PC-3 (cell line): Measurements from ENCODE around the gene EMSY. TPM values are rescaled to one million over a fixed set of nuclear protein-coding genes. Genes with fewer than 3 reads are reported as not detected.

Experiments used
- ATAC-seq: fragments of 200-7000 bp; cut with Tn5 transposase; 2 replicates; pipeline ENCODE4 v1.9.1; 2020; ENCODE audit warnings: mild to moderate bottlenecking, moderate library complexity
- BruUV-seq: library from RNA; stranded (reverse); fragments of 400-500 nt; replicated peaks from 2 replicates; lab custom pipeline; 2021; lab: Mats Ljungman, UMichigan
- CTCF ChIA-PET: fragments of 300-600 bp; sonication (Branson Sonifier 250); formaldehyde crosslinking; loops from one replicate; lab custom pipeline; 2022; ENCODE audit warnings: antibody characterized with exemption; lab: Charles Lee
- POLR2A ChIA-PET: fragments of 300-600 bp; sonication (Branson Sonifier 250); formaldehyde crosslinking; loops from one replicate; lab custom pipeline; 2022; ENCODE audit warnings: antibody characterized with exemption; ENCODE audit not compliant: unreplicated experiment; lab: Charles Lee
- DNase-seq: peaks from one replicate; pipeline ENCODE4 v3.0.0-alpha.2; 2015
- H2AFZ ChIP-seq: fragments of 300-600 bp; sonication (generic); 2 replicates; pipeline ENCODE4 v1.6.0; 2016; ENCODE audit warnings: antibody characterized with exemption, low read length
- H3F3A ChIP-seq: fragments of 300-600 bp; sonication (generic); one replicate; pipeline ENCODE4 v1.6.0; 2017; ENCODE audit warnings: antibody characterized with exemption, low read length, control low read depth, mild to moderate bottlenecking; ENCODE audit not compliant: unreplicated experiment
- H3K27ac ChIP-seq: fragments of 300-600 bp; sonication (generic); 2 replicates; pipeline ENCODE4 v1.5.1; 2016; ENCODE audit warnings: mild to moderate bottlenecking, low read length
- H3K27me3 ChIP-seq: fragments of 300-600 bp; sonication (generic); 2 replicates; pipeline ENCODE4 v1.6.1; 2016; ENCODE audit warnings: low read length, mixed read lengths
- H3K36me3 ChIP-seq: fragments of 300-600 bp; sonication (generic); 2 replicates; pipeline ENCODE4 v1.6.1; 2016; ENCODE audit warnings: low read depth, mixed run types, low read length, mixed read lengths
- H3K4me1 ChIP-seq: fragments of 300-600 bp; sonication (generic); 2 replicates; pipeline ENCODE4 v1.5.1; 2016; ENCODE audit warnings: low read length; ENCODE audit not compliant: insufficient read depth
- H3K4me2 ChIP-seq: fragments of 300-600 bp; sonication (generic); 2 replicates; pipeline ENCODE4 v1.6.0; 2016; ENCODE audit warnings: low read length
- H3K4me3 ChIP-seq: fragments of 300-600 bp; sonication (generic); 2 replicates; pipeline ENCODE4 v1.5.1; 2016; ENCODE audit warnings: mild to moderate bottlenecking, low read length, mixed read lengths
- H3K79me2 ChIP-seq: fragments of 300-600 bp; sonication (generic); 2 replicates; pipeline ENCODE4 v1.6.1; 2017; ENCODE audit warnings: low read length, mixed read lengths
- H3K9ac ChIP-seq: fragments of 300-600 bp; sonication (generic); 2 replicates; pipeline ENCODE4 v1.6.0; 2016; ENCODE audit warnings: mild to moderate bottlenecking, low read length
- H3K9me2 ChIP-seq: fragments of 300-600 bp; sonication (generic); replicated peaks from 2 replicates; pipeline ENCODE4 v1.6.1; 2016; ENCODE audit warnings: mixed run types, low read length, mixed read lengths
- H3K9me3 ChIP-seq: fragments of 300-600 bp; sonication (generic); 2 replicates; pipeline ENCODE4 v1.6.1; 2016; ENCODE audit warnings: low read length, mixed read lengths
- H4K20me1 ChIP-seq: fragments of 300-600 bp; sonication (generic); 2 replicates; pipeline ENCODE4 v1.6.1; 2016; ENCODE audit warnings: low read length, mixed read lengths
- CTCF ChIP-seq: fragments of 300-600 bp; sonication (generic); conservative IDR thresholded peaks from 2 replicates; pipeline ENCODE4 v1.5.1; 2017; ENCODE audit warnings: antibody characterized with exemption, low read depth, mild to moderate bottlenecking, low read length
- EZH2 ChIP-seq: fragments of 300-600 bp; sonication (generic); IDR thresholded peaks from one replicate; pipeline ENCODE4 v1.6.1; 2017; ENCODE audit warnings: antibody characterized with exemption, mild to moderate bottlenecking, low read length; ENCODE audit not compliant: unreplicated experiment
- EZH2phosphoT487 ChIP-seq: fragments of 300-600 bp; sonication (generic); IDR thresholded peaks from 2 replicates; pipeline ENCODE4 v1.6.1; 2018; ENCODE audit warnings: mild to moderate bottlenecking, antibody characterized with exemption, low read length, borderline replicate concordance
- intact Hi-C: fragments of 100-400 bp; cut with micrococcal nuclease; formaldehyde crosslinking; loops from 2 replicates; pipeline ENCODE4 v1.9.0; 2023
- total RNA-seq: library from RNA; depleted of rRNA; stranded (reverse); fragments of >200 nt; gene quantifications from 2 replicates; pipeline ENCODE4 v1.2.3, GENCODE V29; 2014

The EMSY gene
- total RNA-seq, 1 experiment from 2014 or later: 51.1 TPM

GRCh38 chr11:76406359-76406758 is 38.5 kb upstream of the EMSY start:
- Histone ChIP-seq H3K9me2 (no peaks in the 10 kb centered on the region), H3K36me3 (no peaks in the 10 kb centered on the region), H4K20me1 (no peaks in the 10 kb centered on the region), H3K4me1 (no peaks in the 10 kb centered on the region), H3K9me3 (no peaks in the 10 kb centered on the region), H3F3A (no peaks in the 10 kb centered on the region), H3K27me3 (no peaks in the 10 kb centered on the region), H3K27ac (no peak overlapping the region), H3K4me3 (no peak overlapping the region), H3K79me2 (no peaks in the 10 kb centered on the region), H3K9ac (no peak overlapping the region), H3K4me2 (no peak overlapping the region), H2AFZ (no peak overlapping the region)
- TF ChIP-seq EZH2phosphoT487: no peak
- no peak for TF ChIP-seq CTCF
- TF ChIP-seq EZH2: no peak
- no peak for ATAC-seq
- intact Hi-C loops: no loop called here
- no peak for DNase-seq
- ChIA-PET POLR2A (no interaction called here), CTCF (no interaction called here)
- BruUV-seq: no TSS peak

- POLR2A ChIA-PET: no interaction called here
These were observed 36.5 kb upstream of the EMSY start for GRCh38 chr11:76408171-76408965.

More at GRCh38 chr11:76408171-76408965, 36.5 kb upstream of the EMSY start:
- H4K20me1 ChIP-seq: no peaks in the 10 kb centered on the region
- intact Hi-C loops: no loop called here
- H3K27me3 ChIP-seq: no peaks in the 10 kb centered on the region
- H3F3A ChIP-seq: no peaks in the 10 kb centered on the region
- no TSS peak for BruUV-seq
- no peaks in the 10 kb centered on the region for H3K4me1 ChIP-seq
- H3K9ac ChIP-seq: no peak overlapping the region
- H3K79me2 ChIP-seq: no peaks in the 10 kb centered on the region
- no peak for DNase-seq
- no peak; the same call in 1 of the 2 replicates for ATAC-seq
- no peaks in the 10 kb centered on the region for H3K9me3 ChIP-seq
- H2AFZ ChIP-seq: no peak overlapping the region
- H3K4me2 ChIP-seq: no peak overlapping the region
- no peak overlapping the region for H3K4me3 ChIP-seq
- no peaks in the 10 kb centered on the region for H3K9me2 ChIP-seq
- no peaks in the 10 kb centered on the region for H3K36me3 ChIP-seq
- CTCF ChIA-PET: no interaction called here
- TF ChIP-seq EZH2phosphoT487: no peak
- no peak for TF ChIP-seq EZH2
- no peak for TF ChIP-seq CTCF
- no peak overlapping the region for H3K27ac ChIP-seq
